Measurements from ENCODE around the gene NBPF12.
"Not testable (repeated sequence)": the region's sequence is repeated elsewhere in the genome, so short reads cannot be mapped to it uniquely, and the experiment has no call there.

DNA sequence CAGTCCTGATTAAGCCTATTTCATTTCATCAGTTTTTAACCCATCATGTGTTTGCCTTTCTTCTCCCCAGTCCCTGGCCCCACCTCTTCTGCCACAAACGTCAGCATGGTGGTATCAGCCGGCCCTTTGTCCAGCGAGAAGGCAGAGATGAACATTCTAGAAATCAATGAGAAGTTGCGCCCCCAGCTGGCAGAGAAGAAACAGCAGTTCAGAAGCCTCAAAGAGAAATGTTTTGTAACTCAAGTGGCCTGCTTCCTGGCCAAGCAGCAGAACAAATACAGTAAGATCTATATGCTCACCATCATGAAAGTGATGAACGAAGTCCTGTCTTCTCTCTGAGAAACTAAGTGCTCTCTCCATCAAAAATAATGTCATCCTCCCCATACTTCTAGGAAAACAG lies 34.6 kb downstream of the NBPF12 start:
- TF ChIP-seq ZNF8 (CRISPR knock-in tag; IDR thresholded peaks at IDR 0.05); SNAI2 (CRISPR knock-in tag; IDR thresholded peaks at IDR 0.05); BACH2 (CRISPR knock-in tag; IDR thresholded peaks at IDR 0.05; ENCODE audit: borderline replicate concordance); RARB (CRISPR knock-in tag; IDR thresholded peaks at IDR 0.05); ARNTL (CRISPR knock-in tag; IDR thresholded peaks at IDR 0.05; ENCODE audit: borderline replicate concordance, low read depth); PPARA (CRISPR knock-in tag; IDR thresholded peaks at IDR 0.05; ENCODE audit: borderline replicate concordance); ISL1 (CRISPR knock-in tag; IDR thresholded peaks at IDR 0.05); ZNF565 (CRISPR knock-in tag; conservative IDR thresholded peaks at IDR 0.05; ENCODE audit: low read depth); ZFP30 (CRISPR knock-in tag; IDR thresholded peaks at IDR 0.05); ZNF70 (CRISPR knock-in tag; IDR thresholded peaks at IDR 0.05): not testable (repeated sequence)
- TF ChIP-seq, protein P1, sequence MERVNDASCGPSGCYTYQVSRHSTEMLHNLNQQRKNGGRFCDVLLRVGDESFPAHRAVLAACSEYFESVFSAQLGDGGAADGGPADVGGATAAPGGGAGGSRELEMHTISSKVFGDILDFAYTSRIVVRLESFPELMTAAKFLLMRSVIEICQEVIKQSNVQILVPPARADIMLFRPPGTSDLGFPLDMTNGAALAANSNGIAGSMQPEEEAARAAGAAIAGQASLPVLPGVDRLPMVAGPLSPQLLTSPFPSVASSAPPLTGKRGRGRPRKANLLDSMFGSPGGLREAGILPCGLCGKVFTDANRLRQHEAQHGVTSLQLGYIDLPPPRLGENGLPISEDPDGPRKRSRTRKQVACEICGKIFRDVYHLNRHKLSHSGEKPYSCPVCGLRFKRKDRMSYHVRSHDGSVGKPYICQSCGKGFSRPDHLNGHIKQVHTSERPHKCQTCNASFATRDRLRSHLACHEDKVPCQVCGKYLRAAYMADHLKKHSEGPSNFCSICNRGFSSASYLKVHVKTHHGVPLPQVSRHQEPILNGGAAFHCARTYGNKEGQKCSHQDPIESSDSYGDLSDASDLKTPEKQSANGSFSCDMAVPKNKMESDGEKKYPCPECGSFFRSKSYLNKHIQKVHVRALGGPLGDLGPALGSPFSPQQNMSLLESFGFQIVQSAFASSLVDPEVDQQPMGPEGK (CRISPR knock-in tag; IDR thresholded peaks at IDR 0.05; ENCODE audit: borderline replicate concordance): not testable (repeated sequence)
- TF ChIP-seq, protein P2, sequence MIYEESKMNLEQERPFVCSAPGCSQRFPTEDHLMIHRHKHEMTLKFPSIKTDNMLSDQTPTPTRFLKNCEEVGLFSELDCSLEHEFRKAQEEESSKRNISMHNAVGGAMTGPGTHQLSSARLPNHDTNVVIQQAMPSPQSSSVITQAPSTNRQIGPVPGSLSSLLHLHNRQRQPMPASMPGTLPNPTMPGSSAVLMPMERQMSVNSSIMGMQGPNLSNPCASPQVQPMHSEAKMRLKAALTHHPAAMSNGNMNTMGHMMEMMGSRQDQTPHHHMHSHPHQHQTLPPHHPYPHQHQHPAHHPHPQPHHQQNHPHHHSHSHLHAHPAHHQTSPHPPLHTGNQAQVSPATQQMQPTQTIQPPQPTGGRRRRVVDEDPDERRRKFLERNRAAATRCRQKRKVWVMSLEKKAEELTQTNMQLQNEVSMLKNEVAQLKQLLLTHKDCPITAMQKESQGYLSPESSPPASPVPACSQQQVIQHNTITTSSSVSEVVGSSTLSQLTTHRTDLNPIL (CRISPR knock-in tag; IDR thresholded peaks at IDR 0.05; ENCODE audit: low read depth): not testable (repeated sequence)
- TF ChIP-seq, protein P3, sequence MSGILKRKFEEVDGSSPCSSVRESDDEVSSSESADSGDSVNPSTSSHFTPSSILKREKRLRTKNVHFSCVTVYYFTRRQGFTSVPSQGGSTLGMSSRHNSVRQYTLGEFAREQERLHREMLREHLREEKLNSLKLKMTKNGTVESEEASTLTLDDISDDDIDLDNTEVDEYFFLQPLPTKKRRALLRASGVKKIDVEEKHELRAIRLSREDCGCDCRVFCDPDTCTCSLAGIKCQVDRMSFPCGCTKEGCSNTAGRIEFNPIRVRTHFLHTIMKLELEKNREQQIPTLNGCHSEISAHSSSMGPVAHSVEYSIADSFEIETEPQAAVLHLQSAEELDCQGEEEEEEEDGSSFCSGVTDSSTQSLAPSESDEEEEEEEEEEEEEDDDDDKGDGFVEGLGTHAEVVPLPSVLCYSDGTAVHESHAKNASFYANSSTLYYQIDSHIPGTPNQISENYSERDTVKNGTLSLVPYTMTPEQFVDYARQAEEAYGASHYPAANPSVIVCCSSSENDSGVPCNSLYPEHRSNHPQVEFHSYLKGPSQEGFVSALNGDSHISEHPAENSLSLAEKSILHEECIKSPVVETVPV (CRISPR knock-in tag; IDR thresholded peaks at IDR 0.05): not testable (repeated sequence)

Measured in SK-N-SH treated with all-trans-retinoic acid at 6 μM for 48 hours (cell line).